H1 (cell line): ENCODE measurements around the gene AGPAT4. TPM values are rescaled to one million over a fixed set of nuclear protein-coding genes. Genes with fewer than 3 reads are reported as not detected.
A peak's percentile ranks its signal among the peaks of the same experiment; 100 is the strongest.

Experiments
- CTCF ChIA-PET: fragments of 300-600 bp; sonication (Branson Sonifier 250); formaldehyde crosslinking; loops from one replicate; lab custom pipeline; 2021; ENCODE audit not compliant: partially characterized antibody; lab: Charles Lee
- POLR2A ChIA-PET: fragments of 300-600 bp; sonication (Branson Sonifier 250); formaldehyde crosslinking; loops from one replicate; lab custom pipeline; 2021; ENCODE audit warnings: inconsistent platforms; ENCODE audit not compliant: partially characterized antibody; lab: Charles Lee
- DNase-seq, 2 experiments: peaks; one replicate each; pipeline versions ENCODE4 v3.0.0 to v3.0.0-alpha.2; 2010 to 2022; ENCODE audit warnings: low spot score in 2 of 2, low read depth in 1 of 2, mixed read lengths in 1 of 2
- FAIRE-seq: peaks from 2 replicates; lab custom pipeline; 2011; peaks lifted over from hg19 to GRCh38; lab: Jason Lieb, UNC
- H2AFZ ChIP-seq: 2 replicates; pipeline ENCODE4 v1.8.1; 2012; ENCODE audit warnings: low read length, inconsistent platforms
- H2AK5ac ChIP-seq: 2 replicates; pipeline ENCODE4 v1.6.1; 2013; ENCODE audit warnings: low read depth, low read length
- H2BK120ac ChIP-seq: replicated peaks from 2 replicates; pipeline ENCODE3; 2013; ENCODE audit warnings: low read depth, low read length, inconsistent platforms
- H2BK12ac ChIP-seq: 2 replicates; pipeline ENCODE4 v1.6.1; 2013; ENCODE audit warnings: low read depth, low read length
- H2BK15ac ChIP-seq: 2 replicates; pipeline ENCODE4 v1.6.1; 2013; ENCODE audit warnings: low read length
- H2BK20ac ChIP-seq: 2 replicates; pipeline ENCODE4 v1.6.1; 2013; ENCODE audit warnings: low read length
- H2BK5ac ChIP-seq: 2 replicates; pipeline ENCODE4 v1.6.1; 2013; ENCODE audit warnings: low read depth, low read length
- H3K14ac ChIP-seq: 2 replicates; pipeline ENCODE4 v1.6.1; 2013; ENCODE audit warnings: inconsistent platforms; ENCODE audit not compliant: insufficient read length
- H3K18ac ChIP-seq: 2 replicates; pipeline ENCODE4 v1.6.1; 2013; ENCODE audit warnings: low read length; ENCODE audit errors: extremely low read depth
- H3K23ac ChIP-seq: 2 replicates; pipeline ENCODE4 v1.6.1; 2013; ENCODE audit warnings: inconsistent platforms; ENCODE audit not compliant: insufficient read length
- H3K23me2 ChIP-seq: 2 replicates; pipeline ENCODE4 v1.6.1; 2013; ENCODE audit warnings: low read depth, low read length
- H3K27ac ChIP-seq: 2 replicates; pipeline ENCODE4 v1.6.1; 2011; ENCODE audit warnings: low read depth, low read length, inconsistent platforms
- H3K27me3 ChIP-seq, 4 experiments: replicated peaks in 1 of 4; 1 replicate in 1 of 4; 2 replicates in 3 of 4; pipeline versions ENCODE4 v1.6.1 to v1.8.1; 2011 to 2013; ENCODE audit warnings: low read length in 3 of 4, mild to moderate bottlenecking in 3 of 4, inconsistent platforms in 2 of 4, mixed read lengths in 2 of 4, moderate library complexity in 1 of 4; ENCODE audit not compliant: control insufficient read depth in 3 of 4, insufficient read depth in 3 of 4; ENCODE audit errors: extremely low read depth in 1 of 4
- H3K36me3 ChIP-seq, 4 experiments: 2 replicates each; pipeline versions ENCODE4 v1.6.1 to v1.8.1; 2011 to 2013; ENCODE audit warnings: mild to moderate bottlenecking in 4 of 4, low read length in 3 of 4, moderate library complexity in 2 of 4, control low read depth in 1 of 4, inconsistent platforms in 1 of 4; ENCODE audit not compliant: insufficient read depth in 4 of 4, control insufficient read depth in 2 of 4
- H3K4ac ChIP-seq: replicated peaks from 2 replicates; pipeline ENCODE3; 2013; ENCODE audit warnings: low read length, low read depth, mixed read lengths, inconsistent platforms; ENCODE audit not compliant: insufficient read length
- H3K4me1 ChIP-seq, 4 experiments: replicated peaks in 1 of 4; 1 replicate in 1 of 4; 2 replicates in 3 of 4; pipeline versions ENCODE4 v1.6.1 to v1.8.1; 2011 to 2013; ENCODE audit warnings: low read length in 3 of 4, inconsistent platforms in 2 of 4, mixed read lengths in 1 of 4; ENCODE audit not compliant: insufficient read depth in 4 of 4, control insufficient read depth in 3 of 4
- H3K4me2 ChIP-seq, 2 experiments: 2 replicates each; pipeline versions ENCODE4 v1.6.1 to v1.8.1; 2011 to 2013; ENCODE audit warnings: low read depth in 2 of 2, low read length in 2 of 2, control low read depth in 1 of 2, inconsistent platforms in 1 of 2, mild to moderate bottlenecking in 1 of 2; ENCODE audit not compliant: insufficient read depth in 1 of 2
- H3K4me3 ChIP-seq, 4 experiments: fragments of 200-600, 300-600 bp in 1 of 4; sonication (generic), shearing (Covaris generic), sonication (Bioruptor Twin) in 1 of 4; 2 replicates each; pipeline versions ENCODE4 v1.5.1 to v1.8.1; 2011 to 2016; ENCODE audit warnings: low read length in 4 of 4, low read depth in 3 of 4, control low read depth in 2 of 4, inconsistent platforms in 2 of 4, mild to moderate bottlenecking in 2 of 4, mixed read lengths in 1 of 4, moderate library complexity in 1 of 4; ENCODE audit not compliant: insufficient read depth in 2 of 4; ENCODE audit errors: extremely low read depth in 1 of 4
- H3K56ac ChIP-seq: replicated peaks from 2 replicates; pipeline ENCODE3; 2013; ENCODE audit warnings: low read depth, mild to moderate bottlenecking, mixed read lengths, low read length, inconsistent platforms; ENCODE audit not compliant: insufficient read length
- H3K79me1 ChIP-seq: 2 replicates; pipeline ENCODE4 v1.6.1; 2013; ENCODE audit warnings: low read depth, low read length, control low read depth
- H3K79me2 ChIP-seq, 2 experiments: 2 replicates each; pipeline versions ENCODE4 v1.6.1 to v1.8.1; 2012 to 2013; ENCODE audit warnings: low read length in 2 of 2, mild to moderate bottlenecking in 2 of 2, inconsistent platforms in 1 of 2; ENCODE audit not compliant: insufficient read depth in 2 of 2, control insufficient read depth in 1 of 2
- H3K9ac ChIP-seq, 4 experiments: replicated peaks in 1 of 4; 1 replicate in 1 of 4; 2 replicates in 3 of 4; pipeline versions ENCODE4 v1.6.1 to v1.8.1; 2011 to 2013; ENCODE audit warnings: low read depth in 3 of 4, low read length in 3 of 4, control low read depth in 2 of 4, mild to moderate bottlenecking in 2 of 4, moderate library complexity in 2 of 4, inconsistent platforms in 1 of 4; ENCODE audit errors: extremely low read depth in 1 of 4
- H3K9me3 ChIP-seq, 2 experiments: 2 replicates each; pipeline versions ENCODE4 v1.6.1 to v1.8.1; 2012 to 2013; ENCODE audit warnings: mild to moderate bottlenecking in 2 of 2, moderate library complexity in 2 of 2, control low read depth in 1 of 2, inconsistent platforms in 1 of 2, low read depth in 1 of 2, low read length in 1 of 2, mixed read lengths in 1 of 2; ENCODE audit not compliant: insufficient read depth in 2 of 2
- H4K20me1 ChIP-seq, 2 experiments: replicated peaks in 1 of 2; 2 replicates each; pipeline versions ENCODE3 to v1.8.1; 2011 to 2013; ENCODE audit warnings: inconsistent platforms in 2 of 2, low read length in 2 of 2, mild to moderate bottlenecking in 1 of 2; ENCODE audit not compliant: insufficient read depth in 2 of 2, control insufficient read depth in 1 of 2
- H4K5ac ChIP-seq: 2 replicates; pipeline ENCODE4 v1.6.1; 2013; ENCODE audit warnings: low read length, low read depth, mixed read lengths, inconsistent platforms; ENCODE audit not compliant: insufficient read length
- H4K8ac ChIP-seq: 2 replicates; pipeline ENCODE4 v1.8.0; 2013; ENCODE audit warnings: mild to moderate bottlenecking, moderate library complexity, low read length, inconsistent platforms; ENCODE audit not compliant: insufficient read depth; ENCODE audit errors: extremely low read depth
- H4K91ac ChIP-seq: replicated peaks from 2 replicates; pipeline ENCODE3; 2013; ENCODE audit warnings: low read length, mixed read lengths, inconsistent platforms; ENCODE audit not compliant: insufficient read length
- NRF1 ChIP-seq: IDR thresholded peaks from 2 replicates; pipeline ENCODE4 v1.6.1; 2011; ENCODE audit warnings: mild to moderate bottlenecking, low read depth, low read length, improper control_type of control experiment
- POLR2A ChIP-seq, 2 experiments: IDR thresholded peaks; 1 replicate in 1 of 2; 2 replicates in 1 of 2; pipeline ENCODE4 v1.6.1; 2011; ENCODE audit warnings: low read depth in 2 of 2, low read length in 2 of 2, mild to moderate bottlenecking in 2 of 2; ENCODE audit errors: control extremely low read depth in 1 of 2
- RBBP5 ChIP-seq: IDR thresholded peaks from 2 replicates; pipeline ENCODE4 v1.7.1; 2012; ENCODE audit warnings: low read depth, mild to moderate bottlenecking, inconsistent platforms, low read length, moderate library complexity, borderline replicate concordance
- WGBS, 2 experiments: shearing (Covaris generic) in 1 of 2; methylation state at CpG; one replicate each; pipeline versions ENCODE4 v1.1.6 to v1.1.7; 2013 to 2015; ENCODE audit warnings: low lambda C conversion rate in 2 of 2, mixed read lengths in 2 of 2, inconsistent platforms in 1 of 2, low coverage in 1 of 2, missing lambda C conversion rate in 1 of 2; ENCODE audit not compliant: insufficient replicate concordance in 2 of 2, insufficient coverage in 1 of 2, insufficient read length in 1 of 2; ENCODE audit errors: extremely low coverage in 1 of 2, missing lambda C conversion rate in 1 of 2; 5-methylcytosine and 5-hydroxymethylcytosine counted together
- polyA plus RNA-seq, 7 experiments: library from polyadenylated mRNA; depleted of rRNA in 3 of 7; stranded (reverse) in 5 of 7; unstranded in 2 of 7; fragments of >200 nt in 5 of 7; fragments of 200-250 nt in 2 of 7; gene quantifications; 1 replicate in 5 of 7; 2 replicates in 1 of 7; 4 replicates in 1 of 7; pipeline versions ENCODE4 v1.2.1 to v1.2.3, GENCODE V29; 2011 to 2013; ENCODE audit warnings: missing spikeins in 2 of 7, mixed read lengths in 2 of 7
- total RNA-seq: library from RNA; stranded (reverse); fragmentation: NEBNext Ultra II Directional; extraction: Animal tissue kit (Norgen Biotek cat#: 25700); gene quantifications from 2 replicates; pipeline ENCODE4 v1.2.1, GENCODE V29; 2021

AGPAT4 gene
- total and polyA plus RNA-seq, 2 of the 8 experiments (the other 6 are each of a cell fraction or from before 2014, with no cell fraction given) = 13.5 to 23.8 TPM

DNA sequence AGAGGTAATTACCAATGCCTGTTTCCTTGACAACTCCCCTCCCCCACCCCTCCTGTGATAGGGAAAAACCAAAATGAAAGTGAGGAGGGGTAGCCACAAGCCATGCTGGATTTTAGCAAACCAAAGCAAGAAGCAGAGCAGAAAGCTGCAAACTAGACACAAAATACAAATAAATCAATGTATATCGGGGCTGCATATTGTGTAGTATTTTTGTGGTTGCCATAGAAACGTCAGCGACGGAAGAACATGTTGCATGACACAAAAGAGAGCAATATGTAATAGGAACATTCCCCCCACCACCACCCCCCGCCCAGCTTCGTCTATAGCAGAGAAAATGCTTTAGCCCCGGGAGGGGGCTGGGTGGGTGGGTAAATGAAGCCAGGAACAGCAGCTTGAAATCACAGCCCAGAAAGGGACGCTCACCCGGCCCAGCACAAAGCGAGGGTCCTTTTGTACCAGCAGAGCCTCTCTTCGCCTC, 548 bp downstream of the AGPAT4 start:
- Histone ChIP-seq H2AFZ (no peak overlapping the region), H4K8ac (no peak overlapping the region), H3K14ac (peak overlapping the region; percentile 63), H2AK5ac (no peak overlapping the region), H2BK120ac (no peak overlapping the region), H3K27ac (peak overlapping the region; percentile 92), H3K36me3 (no peaks in the 10 kb centered on the region; a peak in 1 of 8 replicates), H3K4me3 (peak overlapping the region; percentile 72 to 91 (median 79)), H3K4me2 (peak overlapping the region; percentile 73 to 99), H3K23me2 (peaks cover 9% of the 10 kb centered on the region), H3K9me3 (no peaks in the 10 kb centered on the region; a peak in 1 of 4 replicates), H3K79me1 (peaks cover 7% of the 10 kb centered on the region), H3K4me1 (peaks cover 0 to 14% (median 5%) of the 10 kb centered on the region in 4 experiments; a peak in 5 of 7 replicates), H4K91ac (no peak overlapping the region), H3K18ac (no peak overlapping the region), H2BK5ac (peak overlapping the region; percentile 46; the same call in 1 of the 2 replicates), H4K5ac (no peak overlapping the region), H3K9ac (peak overlapping the region in 3 of 4 experiments; percentile 90 to 94 (median 93); a peak in 6 of 7 replicates), H3K79me2 (peaks cover 7 to 49% of the 10 kb centered on the region in 2 experiments), H3K27me3 (no peaks in the 10 kb centered on the region), H3K56ac (no peak overlapping the region), H2BK20ac (no peak overlapping the region), H2BK15ac (no peak overlapping the region), H3K4ac (no peak overlapping the region), H4K20me1 (peaks cover 0 to 7% of the 10 kb centered on the region in 2 experiments), H3K23ac (no peak overlapping the region), H2BK12ac (no peak overlapping the region)
- no peak for DNase-seq
- peak; percentile 65 for FAIRE-seq
- CTCF ChIA-PET = interaction anchor here (0.6 to 2.2 kb wide), 6 partner anchors 80 to 120 kb away, joined by 3 to 6 read pairs (median 4); no protein-coding TSS in a partner anchor
- POLR2A ChIA-PET = interaction anchor here (0.5 to 5.0 kb wide), 18 partner anchors 12 to 262 kb away, joined by 3 to 39 read pairs (median 4); no protein-coding TSS in a partner anchor
- 1% methylated on average over 4 of the region's 11 CpGs; no CpG with 5 or more reads in 1 of the 2 experiments for WGBS, 2 experiments
- TF ChIP-seq POLR2A (IDR thresholded peaks at IDR 0.05; ENCODE audit: control extremely low read depth in 1 of 2, low read depth in 2 of 2, low read length in 2 of 2) (peak in 1 of 2 experiments; percentile 53; a peak in 1 of 3 replicates), NRF1 (no peak), RBBP5 (no peak)
